ENCODE data around the gene KEL. TPM values are rescaled to one million over a fixed set of nuclear protein-coding genes. Genes with fewer than 3 reads are reported as not detected.

Gene KEL
- total RNA-seq, 1 experiment from 2014 or later = 0.91 TPM

GRCh38 chr7:142891490-142892082 lies 70.6 kb downstream of the KEL start:
- Histone ChIP-seq H4K20me1 (ENCODE audit: insufficient read depth) (no peaks in the 10 kb centered on the region), H2AFZ (ENCODE audit: low read depth, low read length, poor library complexity, severe bottlenecking) (no peak overlapping the region), H3K4me1 (ENCODE audit: control insufficient read depth in 1 of 2, insufficient read depth in 2 of 2, low read length in 2 of 2) (no peaks in the 10 kb centered on the region; a peak in 1 of 4 replicates), H3K36me3 (ENCODE audit: control insufficient read depth in 1 of 2, insufficient read depth in 2 of 2, low read length in 2 of 2) (no peaks in the 10 kb centered on the region), H3K79me2 (ENCODE audit: insufficient read depth, low read length) (no peaks in the 10 kb centered on the region), H3K27me3 (ENCODE audit: insufficient read depth, low read length) (peaks cover 15% of the 10 kb centered on the region), H3K9me3 (ENCODE audit: control insufficient read depth in 1 of 2, insufficient read depth in 1 of 2, low read depth in 1 of 2, low read length in 2 of 2) (no peaks in the 10 kb centered on the region), H3K27ac (ENCODE audit: low read depth, low read length) (no peak overlapping the region), H3K4me2 (ENCODE audit: low read length) (no peak overlapping the region), H3K4me3 (replicated peaks in 1 of 2; ENCODE audit: low read depth in 1 of 2, low read length in 2 of 2) (no peak overlapping the region), H3K9me2 (ENCODE audit: insufficient read depth) (no peaks in the 10 kb centered on the region), H3K9ac (ENCODE audit: low read length) (no peak overlapping the region)
- DNase-seq (ENCODE audit: low read depth, low spot score) (no peak), ATAC-seq (no peak)
- CTCF ChIA-PET = no interaction called here
- TF ChIP-seq POLR2A (IDR thresholded peaks at IDR 0.05; ENCODE audit: borderline replicate concordance, extremely low read depth, insufficient read depth, insufficient read length) = no peak
- no peak for TF ChIP-seq EZH2 (IDR thresholded peaks at IDR 0.05)
- TF ChIP-seq ATF3 (IDR thresholded peaks at IDR 0.05) = no peak
- no peak for TF ChIP-seq FOSL1 (IDR thresholded peaks at IDR 0.05; ENCODE audit: low read depth)
- no peak for TF ChIP-seq EZH2phosphoT487 (IDR thresholded peaks at IDR 0.05; ENCODE audit: borderline replicate concordance)
- no peak for TF ChIP-seq YY1 (IDR thresholded peaks at IDR 0.05; ENCODE audit: extremely low read depth, insufficient replicate concordance, low read depth, low read length)
- TF ChIP-seq SP1 (IDR thresholded peaks at IDR 0.05; ENCODE audit: low read depth) = no peak
- BruUV-seq (replicated peaks) = no TSS peak
- POLR2A ChIA-PET = no interaction called here
- RAD21 ChIA-PET (ENCODE audit: low non-redundant PET in 1 of 2, low total read pairs in 2 of 2, uncharacterized antibody in 2 of 2, unreplicated experiment in 2 of 2) = no interaction called here
- intact Hi-C loops (cut with micrococcal nuclease) = no loop called here

Other genes with a start within 250 kb of the KEL start
- 14.6 TPM for gene PRSS1, start 212.9 kb downstream of the KEL start, total RNA-seq (2021; ENCODE audit: unreplicated experiment)
- gene PRSS2, start 191.4 kb downstream of the KEL start, total RNA-seq (2021; ENCODE audit: unreplicated experiment) = 36.8 TPM
- 12.6 TPM for gene EPHB6, start 107.3 kb downstream of the KEL start, total RNA-seq (2021; ENCODE audit: unreplicated experiment)
- 1.7 TPM for gene TRPV6, start 76.6 kb downstream of the KEL start, total RNA-seq (2021; ENCODE audit: unreplicated experiment)
- not detected for gene TRPV5, start 28.6 kb downstream of the KEL start, total RNA-seq (2021; ENCODE audit: unreplicated experiment)
- gene LLCFC1, start 22.9 kb downstream of the KEL start, total RNA-seq (2021; ENCODE audit: unreplicated experiment) = not detected
- gene OR9A2, start 64.8 kb upstream of the KEL start, total RNA-seq (2021; ENCODE audit: unreplicated experiment) = not detected
- gene OR6V1, start 90.0 kb upstream of the KEL start, total RNA-seq (2021; ENCODE audit: unreplicated experiment) = not detected
- not detected for gene PIP, start 169.7 kb upstream of the KEL start, total RNA-seq (2021; ENCODE audit: unreplicated experiment)
- not detected for gene TAS2R39, start 221.1 kb upstream of the KEL start, total RNA-seq (2021; ENCODE audit: unreplicated experiment)

All from HCT116 (cell line).